Common myeloid progenitor, CD34-positive (primary cell): ENCODE results near the gene IGSF3.
"Not testable (repeated sequence)": the region's sequence is repeated elsewhere in the genome, so short reads cannot be mapped to it uniquely, and the experiment has no call there.

ENCODE experiments used
- CTCF ChIA-PET: fragments of 350-600 bp; sonication (Branson Sonifier 250); formaldehyde crosslinking; loops from one replicate; lab custom pipeline; 2021; ENCODE audit warnings: antibody characterized with exemption; lab: Charles Lee
- POLR2A ChIA-PET: fragments of 350-600 bp; sonication (Branson Sonifier 250); formaldehyde crosslinking; loops from one replicate; lab custom pipeline; 2021; ENCODE audit warnings: antibody characterized with exemption; lab: Charles Lee
- DNase-seq, 3 donors: peaks; one replicate each; pipeline versions ENCODE4 v3.0.0 to v3.0.0-alpha.2; 2013
- H3K27ac ChIP-seq, 2 experiments: 1 replicate in 1 of 2; 2 replicates in 1 of 2; pipeline ENCODE4 v1.7.0; 2013; ENCODE audit warnings: inconsistent platforms in 2 of 2, low read length in 2 of 2, mild to moderate bottlenecking in 2 of 2, low read depth in 1 of 2, moderate library complexity in 1 of 2; ENCODE audit not compliant: severe bottlenecking in 2 of 2, insufficient read depth in 1 of 2, poor library complexity in 1 of 2
- H3K27me3 ChIP-seq, 5 experiments: replicated peaks in 2 of 5; 1 replicate in 3 of 5; 2 replicates in 2 of 5; pipeline versions ENCODE4 v1.6.1 to v1.7.0; 2013; ENCODE audit warnings: low read length in 4 of 5, mild to moderate bottlenecking in 2 of 5, moderate library complexity in 2 of 5, inconsistent platforms in 1 of 5; ENCODE audit not compliant: insufficient read depth in 5 of 5, control insufficient read depth in 4 of 5
- H3K36me3 ChIP-seq, 4 experiments: 1 replicate in 2 of 4; 2 replicates in 2 of 4; pipeline versions ENCODE4 v1.6.1 to v1.7.0; 2013; ENCODE audit warnings: low read length in 3 of 4, control low read depth in 1 of 4, mild to moderate bottlenecking in 1 of 4; ENCODE audit not compliant: control insufficient read depth in 4 of 4, insufficient read depth in 4 of 4
- H3K4me1 ChIP-seq, 4 experiments: 1 replicate in 3 of 4; 2 replicates in 1 of 4; pipeline versions ENCODE4 v1.6.1 to v1.7.1; 2013; ENCODE audit warnings: low read length in 3 of 4, mild to moderate bottlenecking in 3 of 4, control low read depth in 1 of 4, inconsistent platforms in 1 of 4, moderate library complexity in 1 of 4; ENCODE audit not compliant: control insufficient read depth in 4 of 4, insufficient read depth in 4 of 4; ENCODE audit errors: control extremely low read depth in 1 of 4
- H3K4me3 ChIP-seq, 7 experiments: 1 replicate in 4 of 7; 2 replicates in 3 of 7; pipeline versions ENCODE4 v1.5.1 to v1.7.0; 2013; ENCODE audit warnings: mild to moderate bottlenecking in 7 of 7, low read length in 6 of 7, moderate library complexity in 6 of 7, inconsistent platforms in 2 of 7, low read depth in 2 of 7, control low read depth in 1 of 7; ENCODE audit not compliant: insufficient read depth in 4 of 7, control insufficient read depth in 1 of 7; ENCODE audit errors: extremely low read depth in 1 of 7
- H3K9me3 ChIP-seq, 5 experiments: 1 replicate in 4 of 5; 2 replicates in 1 of 5; pipeline versions ENCODE4 v1.6.1 to v1.7.1; 2013; ENCODE audit warnings: low read length in 4 of 5, mild to moderate bottlenecking in 2 of 5, inconsistent platforms in 1 of 5, low read depth in 1 of 5, moderate library complexity in 1 of 5; ENCODE audit not compliant: control insufficient read depth in 4 of 5, insufficient read depth in 2 of 5; ENCODE audit errors: control extremely low read depth in 1 of 5
- WGBS: methylation state at CpG from one replicate; pipeline ENCODE4 v1.1.5; 2013; ENCODE audit not compliant: insufficient coverage; 5-methylcytosine and 5-hydroxymethylcytosine counted together

The IGSF3 gene

DNA sequence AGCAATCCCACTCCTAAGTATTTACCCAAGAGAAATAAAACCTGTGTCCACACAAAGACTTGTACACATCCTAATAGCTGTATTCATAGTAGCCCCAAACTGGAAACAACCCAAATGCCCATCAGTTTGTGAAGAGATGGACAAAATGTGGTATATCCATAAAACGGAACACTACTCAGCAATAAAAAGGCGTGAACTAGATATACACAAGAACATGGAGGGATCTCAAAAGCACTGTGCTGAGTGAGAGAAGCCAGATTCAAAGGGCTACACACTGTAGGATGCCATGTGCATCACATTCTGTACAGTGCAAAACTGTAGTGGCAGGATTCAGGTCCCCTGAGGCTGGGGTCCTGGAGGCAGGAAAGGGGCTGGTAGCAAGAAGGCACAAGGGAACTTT lies 22.5 kb downstream of the IGSF3 start:
- POLR2A ChIA-PET, H3K9me3 ChIP-seq, H3K27ac ChIP-seq, H3K36me3 ChIP-seq, H3K27me3 ChIP-seq, CTCF ChIA-PET, H3K4me3 ChIP-seq, DNase-seq, H3K4me1 ChIP-seq: not testable (repeated sequence)
- WGBS = no CpG with 5 or more reads among the region's 2 CpGs

DNA sequence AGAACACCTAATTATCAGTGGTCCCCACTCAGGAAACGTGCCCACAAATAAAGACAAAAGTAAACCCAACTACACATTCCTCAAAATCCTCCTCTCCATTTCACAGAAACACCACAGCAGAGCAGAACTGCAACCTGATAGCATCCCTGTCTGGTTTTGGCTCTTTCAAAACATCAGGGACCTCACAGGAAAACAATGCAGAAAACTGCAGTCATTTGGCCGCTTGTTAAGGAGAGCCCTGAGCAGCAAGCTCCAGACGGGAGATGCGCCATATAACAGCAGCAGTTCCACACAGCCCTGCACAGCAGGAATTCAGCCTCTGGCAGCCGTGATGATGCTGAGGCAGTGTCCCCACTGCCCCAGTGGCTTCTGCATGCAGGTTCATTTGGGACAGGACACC lies 23.4 kb downstream of the IGSF3 start:
- H3K27me3 ChIP-seq, H3K9me3 ChIP-seq, DNase-seq, POLR2A ChIA-PET, H3K36me3 ChIP-seq, H3K27ac ChIP-seq, H3K4me1 ChIP-seq, H3K4me3 ChIP-seq, CTCF ChIA-PET: not testable (repeated sequence)
- 97% methylated on average over 3 of the region's 5 CpGs for WGBS

DNA sequence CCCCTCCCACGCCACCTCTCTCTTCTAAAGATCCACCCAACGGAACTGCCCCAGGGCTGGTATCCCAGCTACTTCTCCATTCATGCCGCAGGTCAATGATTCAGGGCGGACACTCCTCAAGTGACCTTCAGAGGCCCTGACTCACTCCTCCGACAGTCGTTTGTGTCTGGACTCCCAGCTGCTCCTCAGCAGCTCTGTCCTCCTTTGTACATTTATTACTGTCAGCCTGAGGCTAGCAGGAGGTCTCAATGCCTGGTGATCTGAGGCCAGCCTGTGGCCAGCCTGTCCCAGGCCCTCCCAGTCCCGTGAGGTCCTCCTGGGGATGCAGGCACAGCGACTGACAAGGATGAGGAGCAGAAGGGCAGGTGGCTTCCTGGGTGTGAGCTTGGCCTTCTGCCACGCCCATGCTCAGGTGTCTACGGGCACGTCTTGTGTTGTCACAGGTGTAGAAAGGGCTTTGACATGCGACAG lies 24.2 kb downstream of the IGSF3 start:
- H3K27me3 ChIP-seq, POLR2A ChIA-PET, H3K27ac ChIP-seq, H3K4me3 ChIP-seq, CTCF ChIA-PET, DNase-seq, H3K36me3 ChIP-seq, H3K4me1 ChIP-seq, H3K9me3 ChIP-seq: not testable (repeated sequence)
- WGBS = 93% methylated on average over 8 of the region's 12 CpGs

DNA sequence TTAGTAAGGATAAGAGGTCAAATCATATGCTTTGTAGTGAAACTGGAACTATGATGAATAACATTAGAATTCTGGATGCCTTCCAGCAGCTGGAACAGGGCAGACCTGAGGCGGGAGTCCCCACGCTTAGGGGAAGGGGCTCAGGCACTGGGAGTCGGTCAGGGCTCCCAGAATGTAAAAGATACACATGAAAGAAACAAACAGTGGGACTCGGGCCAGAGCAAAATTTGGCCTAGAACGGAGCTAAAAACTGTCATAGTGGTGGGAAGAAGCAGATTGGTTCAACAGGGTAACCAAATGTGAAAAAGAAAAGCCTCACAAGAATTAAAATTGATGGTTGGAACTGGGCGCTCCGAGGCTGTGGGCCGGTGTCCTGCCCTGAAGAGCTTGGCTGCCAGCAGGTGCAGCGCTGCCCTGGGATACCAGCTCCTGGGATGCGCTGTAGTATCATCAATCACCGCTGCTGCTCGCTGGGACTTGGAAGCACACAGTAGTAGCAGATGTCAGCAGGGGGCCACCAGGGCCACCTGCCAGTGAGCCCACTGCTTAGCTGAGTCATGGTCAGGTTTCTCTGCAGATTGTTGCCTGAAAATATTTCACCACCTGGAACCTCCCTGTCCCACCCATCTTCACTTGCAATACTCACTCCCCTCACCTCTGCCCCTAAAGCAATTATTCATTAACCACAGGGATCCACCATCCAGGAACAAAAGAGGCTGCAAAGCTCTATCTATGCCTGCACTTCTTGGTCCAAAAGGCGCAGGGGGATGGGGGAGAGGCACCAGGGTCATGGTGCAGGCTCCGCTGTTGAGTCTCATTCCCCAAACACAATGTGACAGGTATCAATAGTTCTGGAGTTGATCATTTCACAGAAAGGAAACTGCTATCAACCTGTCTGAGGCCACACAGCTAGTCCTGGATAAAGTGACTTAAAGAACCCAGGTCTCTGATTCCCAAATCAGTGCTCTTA lies 24.9 kb downstream of the IGSF3 start:
- DNase-seq = not testable (repeated sequence)
- 97% methylated on average over 13 of the region's 14 CpGs for WGBS

DNA sequence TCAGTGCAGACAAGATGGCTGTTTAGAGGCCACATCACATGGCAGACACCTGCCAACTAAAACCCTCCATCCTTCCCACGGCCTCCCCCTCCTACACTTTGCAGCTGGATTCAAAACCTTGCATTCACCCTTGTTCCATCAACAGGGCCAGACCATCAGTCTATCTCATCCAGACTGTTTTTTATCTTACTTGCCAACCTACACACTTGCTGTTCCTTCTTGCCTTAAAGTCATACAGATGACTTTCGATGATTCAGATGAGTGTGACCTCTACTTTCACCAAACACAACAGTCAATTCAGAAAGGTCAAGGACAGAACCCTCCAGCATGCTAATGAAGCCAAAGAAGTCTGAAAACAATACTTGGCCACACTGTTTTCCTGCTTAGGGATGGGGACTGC lies 29.9 kb downstream of the IGSF3 start:
- 100% methylated on average over 1 of the region's 2 CpGs for WGBS
- POLR2A ChIA-PET, DNase-seq, CTCF ChIA-PET, H3K27ac ChIP-seq, H3K36me3 ChIP-seq, H3K27me3 ChIP-seq, H3K4me1 ChIP-seq, H3K4me3 ChIP-seq, H3K9me3 ChIP-seq: not testable (repeated sequence)

More for the DNA sequence above, 24.9 kb downstream of the IGSF3 start:
- CTCF ChIA-PET, H3K27me3 ChIP-seq, H3K4me3 ChIP-seq, POLR2A ChIA-PET, H3K27ac ChIP-seq, H3K4me1 ChIP-seq, H3K36me3 ChIP-seq, H3K9me3 ChIP-seq: not testable (repeated sequence)

DNA sequence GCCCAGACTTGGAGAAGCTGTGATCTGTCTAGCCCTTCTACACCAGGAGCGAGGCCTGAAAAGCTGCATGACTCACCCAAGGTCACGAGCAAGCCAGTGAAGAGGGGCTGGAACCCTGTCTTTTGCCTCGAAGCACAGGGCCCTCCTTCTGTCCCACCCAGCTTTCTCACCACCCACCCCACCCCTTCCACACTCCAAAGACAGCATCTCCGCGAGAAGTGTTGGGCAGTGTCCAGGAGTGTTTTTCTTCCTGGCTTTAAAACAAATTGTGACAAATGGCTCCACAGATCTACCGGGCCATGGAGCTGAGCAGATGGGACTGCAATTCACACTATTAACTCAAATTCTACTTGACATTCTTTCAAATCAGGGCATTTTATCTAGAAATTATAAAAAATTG lies 30.9 kb downstream of the IGSF3 start:
- CTCF ChIA-PET, H3K36me3 ChIP-seq, POLR2A ChIA-PET, DNase-seq, H3K4me1 ChIP-seq, H3K4me3 ChIP-seq, H3K27ac ChIP-seq, H3K27me3 ChIP-seq, H3K9me3 ChIP-seq: not testable (repeated sequence)
- WGBS = 83% methylated on average over 2 of the region's 6 CpGs

DNA sequence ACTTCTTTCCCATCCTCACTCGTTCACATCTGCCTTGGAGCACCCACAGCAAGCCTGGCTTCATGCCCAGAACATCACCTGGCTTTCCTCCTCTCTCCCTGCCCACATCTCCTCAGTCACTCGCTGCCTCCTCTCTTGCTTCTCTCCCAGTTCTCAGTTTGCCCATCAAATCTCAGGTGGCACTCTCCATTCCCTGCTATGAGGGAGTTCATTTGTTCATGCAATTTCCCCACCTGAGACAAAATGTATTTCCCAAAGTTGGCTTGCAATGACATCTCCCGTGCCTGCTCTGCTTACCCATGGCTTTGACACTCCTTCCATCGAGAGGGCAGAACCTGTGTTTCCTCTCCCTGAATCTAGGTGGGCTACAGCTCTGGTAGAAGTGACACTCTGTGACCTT lies 33.1 kb downstream of the IGSF3 start:
- H3K27me3 ChIP-seq, POLR2A ChIA-PET, CTCF ChIA-PET, DNase-seq, H3K27ac ChIP-seq, H3K4me3 ChIP-seq, H3K4me1 ChIP-seq, H3K9me3 ChIP-seq, H3K36me3 ChIP-seq: not testable (repeated sequence)
- 100% methylated on average over 3 of the region's 4 CpGs for WGBS
